ENCODE measurements around the gene PPCS. TPM values are rescaled to one million over a fixed set of nuclear protein-coding genes. Genes with fewer than 3 reads are reported as not detected.
A peak's percentile ranks its signal among the peaks of the same experiment; 100 is the strongest.
"Not testable (repeated sequence)": the region's sequence is repeated elsewhere in the genome, so short reads cannot be mapped to it uniquely, and the experiment has no call there.

Gene PPCS
- total and polyA plus RNA-seq, 2 experiments from 2014 or later = 79.0 to 98.6 TPM

GRCh38 chr1:42463921-42464320, 7.6 kb downstream of the PPCS start:
- peak overlapping the region; percentile 81 for H3K4me2 ChIP-seq
- 84% methylated on average over 3 of the region's 3 CpGs for WGBS (ENCODE audit: low lambda C conversion rate, missing lambda C conversion rate)
- H3K4me3 ChIP-seq = peak overlapping the region; percentile 46
- peak overlapping the region; percentile 58 for H2AFZ ChIP-seq
- DNase-seq (ENCODE audit: low spot score) = no peak
- no peaks in the 10 kb centered on the region for H3K36me3 ChIP-seq (replicated peaks; ENCODE audit: insufficient read depth, low read depth)
- no peaks in the 10 kb centered on the region for H3K27me3 ChIP-seq
- no peaks in the 10 kb centered on the region for H4K20me1 ChIP-seq (ENCODE audit: insufficient read depth, poor library complexity, severe bottlenecking)
- peaks cover 18% of the 10 kb centered on the region for H3K4me1 ChIP-seq (ENCODE audit: insufficient read depth)
- no peaks in the 10 kb centered on the region for H3K9me3 ChIP-seq (ENCODE audit: low read depth)
- no peaks in the 10 kb centered on the region for H3K79me2 ChIP-seq
- H3K27ac ChIP-seq = peak overlapping the region; percentile 32
- H3K9me2 ChIP-seq (replicated peaks; ENCODE audit: insufficient read depth) = no peaks in the 10 kb centered on the region
- TF ChIP-seq EZH2 (IDR thresholded peaks at IDR 0.05; ENCODE audit: borderline replicate concordance) = no peak
- TF ChIP-seq, protein P1, sequence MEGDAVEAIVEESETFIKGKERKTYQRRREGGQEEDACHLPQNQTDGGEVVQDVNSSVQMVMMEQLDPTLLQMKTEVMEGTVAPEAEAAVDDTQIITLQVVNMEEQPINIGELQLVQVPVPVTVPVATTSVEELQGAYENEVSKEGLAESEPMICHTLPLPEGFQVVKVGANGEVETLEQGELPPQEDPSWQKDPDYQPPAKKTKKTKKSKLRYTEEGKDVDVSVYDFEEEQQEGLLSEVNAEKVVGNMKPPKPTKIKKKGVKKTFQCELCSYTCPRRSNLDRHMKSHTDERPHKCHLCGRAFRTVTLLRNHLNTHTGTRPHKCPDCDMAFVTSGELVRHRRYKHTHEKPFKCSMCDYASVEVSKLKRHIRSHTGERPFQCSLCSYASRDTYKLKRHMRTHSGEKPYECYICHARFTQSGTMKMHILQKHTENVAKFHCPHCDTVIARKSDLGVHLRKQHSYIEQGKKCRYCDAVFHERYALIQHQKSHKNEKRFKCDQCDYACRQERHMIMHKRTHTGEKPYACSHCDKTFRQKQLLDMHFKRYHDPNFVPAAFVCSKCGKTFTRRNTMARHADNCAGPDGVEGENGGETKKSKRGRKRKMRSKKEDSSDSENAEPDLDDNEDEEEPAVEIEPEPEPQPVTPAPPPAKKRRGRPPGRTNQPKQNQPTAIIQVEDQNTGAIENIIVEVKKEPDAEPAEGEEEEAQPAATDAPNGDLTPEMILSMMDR (IDR thresholded peaks at IDR 0.05; ENCODE audit: poor library complexity) = no peak
- no peak for TF ChIP-seq EZH2phosphoT487 (IDR thresholded peaks at IDR 0.05; ENCODE audit: low read depth, severe bottlenecking, unreplicated experiment)

GRCh38 chr1:42466030-42466429, 9.7 kb downstream of the PPCS start:
- peaks cover 18% of the 10 kb centered on the region for H3K4me1 ChIP-seq (ENCODE audit: insufficient read depth)
- TF ChIP-seq EZH2 (IDR thresholded peaks at IDR 0.05; ENCODE audit: borderline replicate concordance) (no peak), EZH2phosphoT487 (IDR thresholded peaks at IDR 0.05; ENCODE audit: low read depth, severe bottlenecking, unreplicated experiment) (no peak)
- TF ChIP-seq, protein P1 (IDR thresholded peaks at IDR 0.05; ENCODE audit: poor library complexity) = no peak
- peak overlapping the region; percentile 30 for H3K4me2 ChIP-seq
- no peak overlapping the region for H2AFZ ChIP-seq
- 75% methylated on average over 2 of the region's 2 CpGs for whole genome bisulfite sequencing (ENCODE audit: low lambda C conversion rate, missing lambda C conversion rate)
- H3K9me2 ChIP-seq (replicated peaks; ENCODE audit: insufficient read depth) = no peaks in the 10 kb centered on the region
- H3K36me3 ChIP-seq (replicated peaks; ENCODE audit: insufficient read depth, low read depth) = no peaks in the 10 kb centered on the region
- peak overlapping the region; percentile 73 for H3K27ac ChIP-seq
- peak; percentile 44 for DNase-seq (ENCODE audit: low spot score)
- H4K20me1 ChIP-seq (ENCODE audit: insufficient read depth, poor library complexity, severe bottlenecking) = no peaks in the 10 kb centered on the region
- no peaks in the 10 kb centered on the region for H3K27me3 ChIP-seq
- H3K4me3 ChIP-seq = no peak overlapping the region
- H3K9me3 ChIP-seq (ENCODE audit: low read depth) = no peaks in the 10 kb centered on the region
- H3K79me2 ChIP-seq = no peaks in the 10 kb centered on the region

GRCh38 chr1:42469727-42470126, 13.4 kb downstream of the PPCS start:
- no peak for TF ChIP-seq EZH2 (IDR thresholded peaks at IDR 0.05; ENCODE audit: borderline replicate concordance)
- TF ChIP-seq, protein P1 (IDR thresholded peaks at IDR 0.05; ENCODE audit: poor library complexity) = no peak
- Histone ChIP-seq H3K27ac (no peak overlapping the region), H3K27me3 (no peaks in the 10 kb centered on the region), H3K4me1 (ENCODE audit: insufficient read depth) (peaks cover 4% of the 10 kb centered on the region), H3K4me3 (no peak overlapping the region), H3K4me2 (no peak overlapping the region), H3K36me3 (replicated peaks; ENCODE audit: insufficient read depth, low read depth) (no peaks in the 10 kb centered on the region), H4K20me1 (ENCODE audit: insufficient read depth, poor library complexity, severe bottlenecking) (no peaks in the 10 kb centered on the region), H3K9me3 (ENCODE audit: low read depth) (no peaks in the 10 kb centered on the region), H3K9me2 (replicated peaks; ENCODE audit: insufficient read depth) (no peaks in the 10 kb centered on the region), H3K79me2 (no peaks in the 10 kb centered on the region), H2AFZ (no peak overlapping the region)
- WGBS (ENCODE audit: low lambda C conversion rate, missing lambda C conversion rate) = 95% methylated on average over 2 of the region's 2 CpGs
- DNase-seq (ENCODE audit: low spot score) = no peak

GRCh38 chr1:42476605-42477004, 20.3 kb downstream of the PPCS start:
- Histone ChIP-seq H3K4me1 (ENCODE audit: insufficient read depth) (no peaks in the 10 kb centered on the region), H3K79me2 (no peaks in the 10 kb centered on the region), H3K27ac (no peak overlapping the region), H3K4me3 (no peak overlapping the region), H3K9me2 (replicated peaks; ENCODE audit: insufficient read depth) (no peaks in the 10 kb centered on the region), H4K20me1 (ENCODE audit: insufficient read depth, poor library complexity, severe bottlenecking) (no peaks in the 10 kb centered on the region), H3K36me3 (replicated peaks; ENCODE audit: insufficient read depth, low read depth) (no peaks in the 10 kb centered on the region), H3K27me3 (no peaks in the 10 kb centered on the region), H2AFZ (no peak overlapping the region), H3K4me2 (no peak overlapping the region), H3K9me3 (ENCODE audit: low read depth) (no peaks in the 10 kb centered on the region)
- WGBS (ENCODE audit: low lambda C conversion rate, missing lambda C conversion rate) = 97% methylated on average over 4 of the region's 4 CpGs
- TF ChIP-seq EZH2phosphoT487 (IDR thresholded peaks at IDR 0.05; ENCODE audit: low read depth, severe bottlenecking, unreplicated experiment) (no peak), EZH2 (IDR thresholded peaks at IDR 0.05; ENCODE audit: borderline replicate concordance) (no peak)
- TF ChIP-seq, protein P1 (IDR thresholded peaks at IDR 0.05; ENCODE audit: poor library complexity) = no peak
- no peak for DNase-seq (ENCODE audit: low spot score)

GRCh38 chr1:42477354-42477753, 21.0 kb downstream of the PPCS start:
- H2AFZ ChIP-seq; H3K4me2 ChIP-seq; H3K4me1 ChIP-seq (ENCODE audit: insufficient read depth); H3K27me3 ChIP-seq; H4K20me1 ChIP-seq (ENCODE audit: insufficient read depth, poor library complexity, severe bottlenecking); H3K27ac ChIP-seq; H3K9me2 ChIP-seq (replicated peaks; ENCODE audit: insufficient read depth); H3K36me3 ChIP-seq (replicated peaks; ENCODE audit: insufficient read depth, low read depth); H3K4me3 ChIP-seq; H3K9me3 ChIP-seq (ENCODE audit: low read depth); DNase-seq (ENCODE audit: low spot score); H3K79me2 ChIP-seq: not testable (repeated sequence)
- WGBS (ENCODE audit: low lambda C conversion rate, missing lambda C conversion rate) = 89% methylated on average over 4 of the region's 4 CpGs

Measured in hepatocyte (in vitro differentiated cells).